ENCODE measurements around the gene FGR. TPM values are rescaled to one million over a fixed set of nuclear protein-coding genes. Genes with fewer than 3 reads are reported as not detected.

Gene FGR
- total and polyA plus RNA-seq, 2 of the 13 experiments (the other 11 are each of a cell fraction or from before 2014, with no cell fraction given): not detected

DNA sequence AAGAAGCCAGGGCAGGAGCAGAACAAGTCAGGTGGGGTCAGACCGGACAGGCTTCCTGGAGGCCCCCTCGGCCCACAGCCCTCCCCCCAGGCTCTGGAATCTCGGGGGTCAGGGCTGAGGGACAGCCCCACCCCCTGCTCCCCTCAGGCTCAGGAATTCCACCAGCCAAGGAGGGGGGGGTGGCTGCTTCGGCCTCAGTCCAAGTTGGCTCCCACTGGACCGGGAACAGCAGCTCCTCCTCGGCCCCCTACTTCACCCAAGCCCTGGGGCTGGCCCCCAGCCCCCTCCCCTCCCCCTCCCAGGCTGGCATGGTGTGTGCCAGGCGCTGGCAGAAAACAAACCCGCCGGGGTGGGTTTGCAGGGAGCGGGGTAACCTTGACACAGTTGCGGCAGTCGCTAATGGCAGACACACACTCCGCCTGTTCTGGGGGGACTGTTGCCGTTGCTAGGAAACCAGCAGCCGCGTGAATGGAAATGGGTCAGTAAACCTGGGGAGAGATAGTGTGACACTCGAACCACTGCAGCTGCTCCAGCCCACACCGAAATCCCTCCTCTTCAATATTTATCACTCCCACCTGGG is 63.5 kb downstream of the FGR start (continued):
- TF ChIP-seq, protein P1, sequence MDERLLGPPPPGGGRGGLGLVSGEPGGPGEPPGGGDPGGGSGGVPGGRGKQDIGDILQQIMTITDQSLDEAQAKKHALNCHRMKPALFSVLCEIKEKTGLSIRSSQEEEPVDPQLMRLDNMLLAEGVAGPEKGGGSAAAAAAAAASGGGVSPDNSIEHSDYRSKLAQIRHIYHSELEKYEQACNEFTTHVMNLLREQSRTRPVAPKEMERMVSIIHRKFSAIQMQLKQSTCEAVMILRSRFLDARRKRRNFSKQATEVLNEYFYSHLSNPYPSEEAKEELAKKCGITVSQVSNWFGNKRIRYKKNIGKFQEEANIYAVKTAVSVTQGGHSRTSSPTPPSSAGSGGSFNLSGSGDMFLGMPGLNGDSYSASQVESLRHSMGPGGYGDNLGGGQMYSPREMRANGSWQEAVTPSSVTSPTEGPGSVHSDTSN (CRISPR knock-in tag; IDR thresholded peaks at IDR 0.05): no peak
- TF ChIP-seq MBNL3 (CRISPR knock-in tag; conservative IDR thresholded peaks at IDR 0.05): no peak
- TF ChIP-seq ZSCAN31 (CRISPR knock-in tag; IDR thresholded peaks at IDR 0.05; ENCODE audit: low read depth): 0 out of 2 replicates have a peak, but pooled peaks have one; percentile 23
- TF ChIP-seq ZSCAN30 (CRISPR knock-in tag; IDR thresholded peaks at IDR 0.05): no peak
- TF ChIP-seq SOX13 (IDR thresholded peaks at IDR 0.05): no peak
- TF ChIP-seq SOX13 (CRISPR knock-in tag; conservative IDR thresholded peaks at IDR 0.05 in 1 of 2, IDR thresholded peaks at IDR 0.05 in 1 of 2): 0 out of 4 replicates have a peak, but pooled peaks of 1 of the 2 experiments have one; percentile 7
- TF ChIP-seq MAZ (IDR thresholded peaks at IDR 0.05; ENCODE audit: borderline replicate concordance, low read depth, low read length): no peak
- no peak for TF ChIP-seq MAZ (CRISPR knock-in tag; IDR thresholded peaks at IDR 0.05; ENCODE audit: low read depth)
- TF ChIP-seq MTA3 (CRISPR knock-in tag; IDR thresholded peaks at IDR 0.05): no peak
- no peak for TF ChIP-seq RBAK (CRISPR knock-in tag; IDR thresholded peaks at IDR 0.05)
- no peak for TF ChIP-seq SNAI1 (CRISPR knock-in tag; IDR thresholded peaks at IDR 0.05; ENCODE audit: borderline replicate concordance)
- TF ChIP-seq, protein P2, sequence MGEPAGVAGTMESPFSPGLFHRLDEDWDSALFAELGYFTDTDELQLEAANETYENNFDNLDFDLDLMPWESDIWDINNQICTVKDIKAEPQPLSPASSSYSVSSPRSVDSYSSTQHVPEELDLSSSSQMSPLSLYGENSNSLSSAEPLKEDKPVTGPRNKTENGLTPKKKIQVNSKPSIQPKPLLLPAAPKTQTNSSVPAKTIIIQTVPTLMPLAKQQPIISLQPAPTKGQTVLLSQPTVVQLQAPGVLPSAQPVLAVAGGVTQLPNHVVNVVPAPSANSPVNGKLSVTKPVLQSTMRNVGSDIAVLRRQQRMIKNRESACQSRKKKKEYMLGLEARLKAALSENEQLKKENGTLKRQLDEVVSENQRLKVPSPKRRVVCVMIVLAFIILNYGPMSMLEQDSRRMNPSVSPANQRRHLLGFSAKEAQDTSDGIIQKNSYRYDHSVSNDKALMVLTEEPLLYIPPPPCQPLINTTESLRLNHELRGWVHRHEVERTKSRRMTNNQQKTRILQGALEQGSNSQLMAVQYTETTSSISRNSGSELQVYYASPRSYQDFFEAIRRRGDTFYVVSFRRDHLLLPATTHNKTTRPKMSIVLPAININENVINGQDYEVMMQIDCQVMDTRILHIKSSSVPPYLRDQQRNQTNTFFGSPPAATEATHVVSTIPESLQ (CRISPR knock-in tag; conservative IDR thresholded peaks at IDR 0.05): no peak
- TF ChIP-seq, protein P3, sequence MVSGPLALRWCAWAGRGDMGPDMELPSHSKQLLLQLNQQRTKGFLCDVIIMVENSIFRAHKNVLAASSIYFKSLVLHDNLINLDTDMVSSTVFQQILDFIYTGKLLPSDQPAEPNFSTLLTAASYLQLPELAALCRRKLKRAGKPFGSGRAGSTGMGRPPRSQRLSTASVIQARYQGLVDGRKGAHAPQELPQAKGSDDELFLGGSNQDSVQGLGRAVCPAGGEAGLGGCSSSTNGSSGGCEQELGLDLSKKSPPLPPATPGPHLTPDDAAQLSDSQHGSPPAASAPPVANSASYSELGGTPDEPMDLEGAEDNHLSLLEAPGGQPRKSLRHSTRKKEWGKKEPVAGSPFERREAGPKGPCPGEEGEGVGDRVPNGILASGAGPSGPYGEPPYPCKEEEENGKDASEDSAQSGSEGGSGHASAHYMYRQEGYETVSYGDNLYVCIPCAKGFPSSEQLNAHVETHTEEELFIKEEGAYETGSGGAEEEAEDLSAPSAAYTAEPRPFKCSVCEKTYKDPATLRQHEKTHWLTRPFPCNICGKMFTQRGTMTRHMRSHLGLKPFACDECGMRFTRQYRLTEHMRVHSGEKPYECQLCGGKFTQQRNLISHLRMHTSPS (CRISPR knock-in tag; IDR thresholded peaks at IDR 0.05; ENCODE audit: low read depth): peak; percentile 57; the same call in 1 of the 2 replicates
- TF ChIP-seq MZF1 (CRISPR knock-in tag; IDR thresholded peaks at IDR 0.05; ENCODE audit: borderline replicate concordance): no peak
- TF ChIP-seq, protein P4, sequence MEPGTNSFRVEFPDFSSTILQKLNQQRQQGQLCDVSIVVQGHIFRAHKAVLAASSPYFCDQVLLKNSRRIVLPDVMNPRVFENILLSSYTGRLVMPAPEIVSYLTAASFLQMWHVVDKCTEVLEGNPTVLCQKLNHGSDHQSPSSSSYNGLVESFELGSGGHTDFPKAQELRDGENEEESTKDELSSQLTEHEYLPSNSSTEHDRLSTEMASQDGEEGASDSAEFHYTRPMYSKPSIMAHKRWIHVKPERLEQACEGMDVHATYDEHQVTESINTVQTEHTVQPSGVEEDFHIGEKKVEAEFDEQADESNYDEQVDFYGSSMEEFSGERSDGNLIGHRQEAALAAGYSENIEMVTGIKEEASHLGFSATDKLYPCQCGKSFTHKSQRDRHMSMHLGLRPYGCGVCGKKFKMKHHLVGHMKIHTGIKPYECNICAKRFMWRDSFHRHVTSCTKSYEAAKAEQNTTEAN (CRISPR knock-in tag; conservative IDR thresholded peaks at IDR 0.05): no peak
